Tibial nerve (tissue), 4 donors: ENCODE results near the gene JAZF1.

Experiments used
- EP300 ChIP-seq, 2 donors: sonication (generic); formaldehyde crosslinking; IDR thresholded peaks; one replicate each; pipeline ENCODE4 v1.6.1; 2017; ENCODE audit warnings: antibody characterized with exemption in 2 of 2, mild to moderate bottlenecking in 1 of 2
- POLR2A ChIP-seq, 2 donors: fragments of 450-650 bp; IDR thresholded peaks; one replicate each; pipeline ENCODE4 v1.6.1; 2017; ENCODE audit warnings: antibody characterized with exemption in 2 of 2, mild to moderate bottlenecking in 2 of 2, moderate library complexity in 2 of 2
- TF ChIP-seq, protein P1 (sequence below), 5 experiments: fragments of 200-600 bp in 3 of 5; fragments of 450-650 bp in 2 of 5; sonication (generic) in 3 of 5; IDR thresholded peaks; one replicate each; pipeline ENCODE4 v1.5.1; 2016 to 2019; ENCODE audit warnings: antibody characterized with exemption in 5 of 5, mild to moderate bottlenecking in 3 of 5, moderate library complexity in 2 of 5

GRCh38 chr7:28013441-28013840 lies 167.2 kb downstream of the JAZF1 start:
- TF ChIP-seq, protein P1, sequence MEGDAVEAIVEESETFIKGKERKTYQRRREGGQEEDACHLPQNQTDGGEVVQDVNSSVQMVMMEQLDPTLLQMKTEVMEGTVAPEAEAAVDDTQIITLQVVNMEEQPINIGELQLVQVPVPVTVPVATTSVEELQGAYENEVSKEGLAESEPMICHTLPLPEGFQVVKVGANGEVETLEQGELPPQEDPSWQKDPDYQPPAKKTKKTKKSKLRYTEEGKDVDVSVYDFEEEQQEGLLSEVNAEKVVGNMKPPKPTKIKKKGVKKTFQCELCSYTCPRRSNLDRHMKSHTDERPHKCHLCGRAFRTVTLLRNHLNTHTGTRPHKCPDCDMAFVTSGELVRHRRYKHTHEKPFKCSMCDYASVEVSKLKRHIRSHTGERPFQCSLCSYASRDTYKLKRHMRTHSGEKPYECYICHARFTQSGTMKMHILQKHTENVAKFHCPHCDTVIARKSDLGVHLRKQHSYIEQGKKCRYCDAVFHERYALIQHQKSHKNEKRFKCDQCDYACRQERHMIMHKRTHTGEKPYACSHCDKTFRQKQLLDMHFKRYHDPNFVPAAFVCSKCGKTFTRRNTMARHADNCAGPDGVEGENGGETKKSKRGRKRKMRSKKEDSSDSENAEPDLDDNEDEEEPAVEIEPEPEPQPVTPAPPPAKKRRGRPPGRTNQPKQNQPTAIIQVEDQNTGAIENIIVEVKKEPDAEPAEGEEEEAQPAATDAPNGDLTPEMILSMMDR (IDR thresholded peaks at IDR 0.05): no peak
- no peak for TF ChIP-seq EP300 (IDR thresholded peaks at IDR 0.05)
- TF ChIP-seq POLR2A (IDR thresholded peaks at IDR 0.05): no peak
